ENCODE measurements around the gene CHD5.

The CHD5 gene

GRCh38 chr1:6062670-6063069 is 117.5 kb downstream of the CHD5 start:
- no peak for DNase-seq (ENCODE audit: low read depth)
- no peak overlapping the region for H3K4me3 ChIP-seq (ENCODE audit: low read length)
- no peak for TF ChIP-seq CTCF (conservative IDR thresholded peaks at IDR 0.05; ENCODE audit: low read length)

- no peak for TF ChIP-seq CTCF (conservative IDR thresholded peaks at IDR 0.05; ENCODE audit: low read length)
- H3K4me3 ChIP-seq (ENCODE audit: low read length), result no peak overlapping the region
- no peak for DNase-seq (ENCODE audit: low read depth)
Observed at GRCh38 chr1:6059866-6060265, 120.3 kb downstream of the CHD5 start.

GRCh38 chr1:6057170-6057845 is 122.8 kb downstream of the CHD5 start:
- H3K4me3 ChIP-seq (ENCODE audit: low read length), result no peak overlapping the region
- DNase-seq (ENCODE audit: low read depth), result no peak
- TF ChIP-seq CTCF (conservative IDR thresholded peaks at IDR 0.05; ENCODE audit: low read length), result no peak

- H3K4me3 ChIP-seq (ENCODE audit: low read length), result no peak overlapping the region
- no peak for DNase-seq (ENCODE audit: low read depth)
- TF ChIP-seq CTCF (conservative IDR thresholded peaks at IDR 0.05; ENCODE audit: low read length), result no peak
Observed at GRCh38 chr1:6056572-6056948, 123.6 kb downstream of the CHD5 start.

- TF ChIP-seq CTCF (conservative IDR thresholded peaks at IDR 0.05; ENCODE audit: low read length), result no peak
- no peak overlapping the region for H3K4me3 ChIP-seq (ENCODE audit: low read length)
- no peak for DNase-seq (ENCODE audit: low read depth)
Observed at GRCh38 chr1:6054596-6054995, 125.5 kb downstream of the CHD5 start.

GRCh38 chr1:6053206-6053546 is 126.9 kb downstream of the CHD5 start:
- no peak overlapping the region for H3K4me3 ChIP-seq (ENCODE audit: low read length)
- TF ChIP-seq CTCF (conservative IDR thresholded peaks at IDR 0.05; ENCODE audit: low read length), result no peak
- DNase-seq (ENCODE audit: low read depth), result no peak

- H3K4me3 ChIP-seq (ENCODE audit: low read length), result no peak overlapping the region
- DNase-seq (ENCODE audit: low read depth), result peak; percentile 54
- TF ChIP-seq CTCF (conservative IDR thresholded peaks at IDR 0.05; ENCODE audit: low read length), result peak; percentile 58
Observed at GRCh38 chr1:6052543-6053205, 127.4 kb downstream of the CHD5 start.

All from AG10803 (cell line).